NCI-H1048 (cell line): ENCODE measurements around the gene NXF2B.
"Not testable (repeated sequence)": the region's sequence is repeated elsewhere in the genome, so short reads cannot be mapped to it uniquely, and the experiment has no call there.

Experiments used
- DNase-seq: peaks from one replicate; lab custom pipeline; 2025; lab: John Stamatoyannopoulos, UW

Gene NXF2B, protein sequence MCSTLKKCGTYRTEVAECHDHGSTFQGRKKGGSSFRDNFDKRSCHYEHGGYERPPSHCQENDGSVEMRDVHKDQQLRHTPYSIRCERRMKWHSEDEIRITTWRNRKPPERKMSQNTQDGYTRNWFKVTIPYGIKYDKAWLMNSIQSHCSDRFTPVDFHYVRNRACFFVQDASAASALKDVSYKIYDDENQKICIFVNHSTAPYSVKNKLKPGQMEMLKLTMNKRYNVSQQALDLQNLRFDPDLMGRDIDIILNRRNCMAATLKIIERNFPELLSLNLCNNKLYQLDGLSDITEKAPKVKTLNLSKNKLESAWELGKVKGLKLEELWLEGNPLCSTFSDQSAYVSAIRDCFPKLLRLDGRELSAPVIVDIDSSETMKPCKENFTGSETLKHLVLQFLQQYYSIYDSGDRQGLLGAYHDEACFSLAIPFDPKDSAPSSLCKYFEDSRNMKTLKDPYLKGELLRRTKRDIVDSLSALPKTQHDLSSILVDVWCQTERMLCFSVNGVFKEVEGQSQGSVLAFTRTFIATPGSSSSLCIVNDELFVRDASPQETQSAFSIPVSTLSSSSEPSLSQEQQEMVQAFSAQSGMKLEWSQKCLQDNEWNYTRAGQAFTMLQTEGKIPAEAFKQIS

GRCh38 chrX:102439908-102440307 is at the start of gene NXF2B:
Gene NXF2B, minus strand, starts transcription at chrX:102440008. Its CDS starts 59,972 bp downstream, at chrX:102380036.
- DNase-seq: not testable (repeated sequence)

GRCh38 chrX:102478765-102479164 is 39.0 kb upstream of the NXF2B start:
- DNase-seq: not testable (repeated sequence)

DNA sequence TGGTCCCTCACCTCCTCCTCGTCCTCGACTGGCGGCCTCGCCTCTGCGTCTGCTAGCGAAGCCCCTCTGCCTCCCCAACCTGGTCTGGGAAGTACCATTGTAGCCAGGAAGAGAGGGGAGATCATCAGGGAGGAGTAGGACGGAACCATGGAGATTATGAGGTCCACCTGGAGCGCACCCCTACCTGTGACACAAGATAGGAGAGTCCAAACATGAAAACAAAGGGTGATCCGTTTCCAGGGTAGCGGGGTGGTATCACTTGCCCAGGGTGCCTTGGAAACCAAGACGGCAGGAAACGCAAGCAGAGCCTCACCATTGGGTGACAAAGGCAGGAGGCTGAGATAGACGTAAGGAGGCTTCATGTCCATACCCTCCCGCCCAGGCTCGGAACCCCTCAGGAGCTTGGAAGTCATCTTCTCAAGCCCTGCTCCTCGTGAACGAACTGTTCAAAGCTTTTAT is 32.0 kb upstream of the NXF2B start, which contains the start of gene TCP11X2:
TCP11X2 (minus strand) TSS at position 51 of the 459 bp plus-strand sequence.
- DNase-seq: not testable (repeated sequence)

GRCh38 chrX:102470215-102470614 is 30.4 kb upstream of the NXF2B start:
- DNase-seq: not testable (repeated sequence)

DNA sequence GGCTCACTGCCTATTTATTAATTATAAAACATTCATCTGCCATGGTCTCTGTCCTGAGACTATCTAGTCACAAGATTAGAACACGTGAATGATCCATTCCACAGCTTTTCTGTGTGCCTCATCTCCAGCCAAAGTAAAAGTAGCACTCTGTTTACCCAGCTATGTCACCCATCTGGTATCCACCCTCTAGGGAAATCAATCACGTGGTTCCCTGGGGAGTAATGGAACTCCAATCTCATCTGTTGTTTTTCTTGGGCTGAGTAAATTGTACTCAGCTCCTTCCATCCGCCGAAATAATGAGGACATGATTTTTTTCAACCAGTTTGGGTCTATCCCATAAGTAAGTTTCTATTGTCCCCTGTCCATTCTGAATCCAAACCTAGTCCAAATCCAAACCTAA is 18.8 kb upstream of the NXF2B start:
- not testable (repeated sequence) for DNase-seq

GRCh38 chrX:102414493-102414892 is 25.3 kb downstream of the NXF2B start:
- not testable (repeated sequence) for DNase-seq

GRCh38 chrX:102345916-102346315 is 93.9 kb downstream of the NXF2B start:
- no peak for DNase-seq

DNA sequence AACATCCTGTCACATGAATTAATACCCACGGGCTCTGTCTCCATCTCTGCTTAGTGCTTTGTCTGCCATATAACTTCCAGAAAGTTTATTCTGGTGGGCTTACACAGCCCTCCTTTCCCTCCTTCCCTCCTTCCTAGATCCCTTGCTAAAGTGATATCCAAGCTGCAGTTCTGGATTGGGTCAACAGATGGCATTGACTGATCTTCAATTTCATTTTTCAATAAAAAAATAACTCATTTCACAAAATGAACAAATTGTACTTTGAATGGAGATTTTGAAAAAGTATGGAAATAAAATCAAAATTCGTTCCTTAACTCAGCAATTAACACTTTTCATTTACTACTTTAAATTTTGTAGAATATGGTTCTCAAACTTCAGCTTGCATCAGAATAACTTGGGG is 97.9 kb downstream of the NXF2B start:
- DNase-seq: no peak

DNA sequence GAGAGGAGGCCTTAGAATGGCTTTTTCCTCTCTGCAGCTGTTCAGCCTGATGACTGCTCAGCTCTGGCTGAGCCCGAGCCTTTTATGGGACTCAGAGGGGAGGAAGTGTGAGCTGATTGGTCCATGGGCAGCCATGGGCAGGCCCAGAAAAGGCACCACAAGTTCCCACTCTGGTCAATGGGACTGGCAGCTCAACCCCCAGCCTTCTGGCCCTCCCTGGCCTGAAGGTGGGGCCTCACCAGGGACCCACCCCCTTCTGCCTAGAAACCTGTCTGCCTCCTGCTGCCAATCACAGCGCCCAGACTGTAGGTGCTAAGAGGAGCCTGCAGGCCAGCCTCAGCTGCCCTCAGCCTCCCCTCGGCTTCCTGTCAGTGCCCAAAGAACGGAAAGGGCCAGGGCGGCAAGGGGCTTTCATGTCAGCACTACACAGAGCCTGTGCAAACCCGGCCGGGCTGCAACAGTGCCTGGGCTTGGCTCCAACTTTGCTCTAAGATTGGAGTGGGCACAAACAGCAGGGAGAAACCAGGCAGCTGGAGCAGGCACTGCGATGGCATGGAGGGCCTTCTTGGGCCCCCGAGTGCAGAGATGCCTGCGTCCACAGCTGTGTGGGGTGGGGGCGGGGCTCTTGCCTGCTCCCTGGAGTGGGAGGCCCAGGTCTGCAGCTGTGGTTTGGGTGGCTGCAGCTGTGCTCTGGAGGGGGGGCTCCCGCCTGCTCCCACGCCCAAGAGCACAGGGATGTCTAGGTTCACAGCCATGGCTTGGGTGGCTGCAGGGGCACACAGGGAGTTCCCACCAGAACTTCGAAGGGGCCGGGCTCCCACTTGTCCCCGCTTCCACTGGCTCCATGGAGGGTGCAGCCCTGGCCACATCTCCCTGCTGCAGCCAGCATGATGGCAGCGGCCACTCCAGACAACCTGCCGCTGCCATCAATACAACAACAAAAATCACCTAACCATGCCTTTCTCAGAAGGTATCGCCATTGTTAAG is 100.2 kb downstream of the NXF2B start:
- DNase-seq: no peak

DNA sequence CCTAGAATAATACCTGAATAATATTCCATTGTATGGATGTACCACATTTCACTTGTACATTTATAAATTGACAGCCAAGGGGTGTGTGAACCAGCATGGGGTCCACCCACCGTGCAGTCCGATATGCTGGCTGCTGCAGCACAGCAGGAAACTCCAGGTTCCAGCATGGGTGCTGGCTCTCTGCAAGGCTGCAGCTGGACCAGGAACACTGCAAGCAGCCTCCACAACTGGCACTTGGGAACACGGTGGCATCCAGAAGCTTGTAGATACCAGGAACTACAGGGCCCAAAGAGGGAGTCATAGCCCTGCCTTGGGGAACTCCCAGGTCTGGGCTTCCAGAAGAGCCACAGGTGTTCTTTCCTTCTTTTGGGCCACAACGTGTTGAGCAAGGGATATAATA is 101.6 kb downstream of the NXF2B start:
- no peak for DNase-seq
